ENCODE results near the gene DSG2.

DNA sequence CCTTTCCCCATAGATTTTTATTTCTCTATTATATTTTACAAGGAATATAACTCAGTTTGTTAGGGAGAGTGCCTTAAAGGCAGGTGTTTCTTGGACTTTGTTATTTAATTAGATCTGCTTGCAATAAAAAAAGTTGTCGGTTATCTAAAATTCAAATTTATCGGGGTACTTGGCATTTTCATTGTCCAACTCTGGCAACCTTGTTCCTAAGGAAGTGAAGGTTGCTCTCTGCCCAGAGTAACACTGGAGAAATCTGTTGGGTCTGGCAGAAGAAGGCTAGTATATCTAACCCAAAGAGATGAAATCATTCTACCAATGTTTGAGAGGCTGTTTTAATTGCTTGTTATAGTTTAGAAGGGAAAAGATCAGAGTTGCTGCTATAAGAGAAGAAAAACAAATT is 50.9 kb downstream of the DSG2 start:
- TF ChIP-seq, protein P1, sequence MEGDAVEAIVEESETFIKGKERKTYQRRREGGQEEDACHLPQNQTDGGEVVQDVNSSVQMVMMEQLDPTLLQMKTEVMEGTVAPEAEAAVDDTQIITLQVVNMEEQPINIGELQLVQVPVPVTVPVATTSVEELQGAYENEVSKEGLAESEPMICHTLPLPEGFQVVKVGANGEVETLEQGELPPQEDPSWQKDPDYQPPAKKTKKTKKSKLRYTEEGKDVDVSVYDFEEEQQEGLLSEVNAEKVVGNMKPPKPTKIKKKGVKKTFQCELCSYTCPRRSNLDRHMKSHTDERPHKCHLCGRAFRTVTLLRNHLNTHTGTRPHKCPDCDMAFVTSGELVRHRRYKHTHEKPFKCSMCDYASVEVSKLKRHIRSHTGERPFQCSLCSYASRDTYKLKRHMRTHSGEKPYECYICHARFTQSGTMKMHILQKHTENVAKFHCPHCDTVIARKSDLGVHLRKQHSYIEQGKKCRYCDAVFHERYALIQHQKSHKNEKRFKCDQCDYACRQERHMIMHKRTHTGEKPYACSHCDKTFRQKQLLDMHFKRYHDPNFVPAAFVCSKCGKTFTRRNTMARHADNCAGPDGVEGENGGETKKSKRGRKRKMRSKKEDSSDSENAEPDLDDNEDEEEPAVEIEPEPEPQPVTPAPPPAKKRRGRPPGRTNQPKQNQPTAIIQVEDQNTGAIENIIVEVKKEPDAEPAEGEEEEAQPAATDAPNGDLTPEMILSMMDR (IDR thresholded peaks at IDR 0.05), result no peak
- TF ChIP-seq POLR2A (IDR thresholded peaks at IDR 0.05) (no peak), POLR2AphosphoS5 (IDR thresholded peaks at IDR 0.05) (no peak)

All from suprapubic skin (tissue), 4 donors.